Stromal cell of bone marrow (primary cell): ENCODE measurements around the gene PPEF1.

ENCODE experiments used
- DNase-seq: peaks from one replicate; pipeline ENCODE4 v3.0.0-alpha.2; 2012; ENCODE audit warnings: low read depth

Gene PPEF1, protein sequence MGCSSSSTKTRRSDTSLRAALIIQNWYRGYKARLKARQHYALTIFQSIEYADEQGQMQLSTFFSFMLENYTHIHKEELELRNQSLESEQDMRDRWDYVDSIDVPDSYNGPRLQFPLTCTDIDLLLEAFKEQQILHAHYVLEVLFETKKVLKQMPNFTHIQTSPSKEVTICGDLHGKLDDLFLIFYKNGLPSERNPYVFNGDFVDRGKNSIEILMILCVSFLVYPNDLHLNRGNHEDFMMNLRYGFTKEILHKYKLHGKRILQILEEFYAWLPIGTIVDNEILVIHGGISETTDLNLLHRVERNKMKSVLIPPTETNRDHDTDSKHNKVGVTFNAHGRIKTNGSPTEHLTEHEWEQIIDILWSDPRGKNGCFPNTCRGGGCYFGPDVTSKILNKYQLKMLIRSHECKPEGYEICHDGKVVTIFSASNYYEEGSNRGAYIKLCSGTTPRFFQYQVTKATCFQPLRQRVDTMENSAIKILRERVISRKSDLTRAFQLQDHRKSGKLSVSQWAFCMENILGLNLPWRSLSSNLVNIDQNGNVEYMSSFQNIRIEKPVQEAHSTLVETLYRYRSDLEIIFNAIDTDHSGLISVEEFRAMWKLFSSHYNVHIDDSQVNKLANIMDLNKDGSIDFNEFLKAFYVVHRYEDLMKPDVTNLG

DNA sequence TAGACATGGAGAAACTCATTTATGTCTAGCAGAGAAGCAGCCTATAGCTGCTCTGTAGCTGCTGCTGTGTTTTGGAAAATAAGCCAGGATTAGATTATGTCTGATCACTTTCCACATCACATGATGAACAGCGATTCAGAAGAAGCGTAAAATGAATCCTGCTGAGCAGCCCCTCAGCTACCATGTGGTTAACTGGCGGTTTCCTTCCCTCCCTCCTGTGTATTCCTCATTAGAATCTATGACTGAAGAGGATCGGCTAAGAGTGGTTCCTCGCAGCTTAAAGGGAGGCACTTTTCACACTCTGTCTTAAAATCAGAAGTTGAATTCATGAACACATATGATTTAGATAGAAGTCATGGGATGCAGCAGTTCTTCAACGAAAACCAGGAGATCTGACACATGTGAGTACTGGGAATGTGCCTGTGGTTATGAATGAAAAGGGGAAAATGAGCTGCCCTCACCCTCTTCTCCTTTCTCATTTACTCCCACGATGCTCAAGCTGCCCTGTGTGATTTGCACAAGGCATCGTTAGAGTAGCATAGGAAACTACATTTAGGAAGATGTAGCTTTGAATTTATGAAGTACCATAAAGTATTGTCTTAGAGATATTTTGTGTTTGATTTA is at the start of gene PPEF1:
TSS of gene PPEF1 (plus strand) at position 220 of the 624 bp plus-strand sequence. CDS start at position 356, 136 bp downstream.
- DNase-seq: no peak

DNA sequence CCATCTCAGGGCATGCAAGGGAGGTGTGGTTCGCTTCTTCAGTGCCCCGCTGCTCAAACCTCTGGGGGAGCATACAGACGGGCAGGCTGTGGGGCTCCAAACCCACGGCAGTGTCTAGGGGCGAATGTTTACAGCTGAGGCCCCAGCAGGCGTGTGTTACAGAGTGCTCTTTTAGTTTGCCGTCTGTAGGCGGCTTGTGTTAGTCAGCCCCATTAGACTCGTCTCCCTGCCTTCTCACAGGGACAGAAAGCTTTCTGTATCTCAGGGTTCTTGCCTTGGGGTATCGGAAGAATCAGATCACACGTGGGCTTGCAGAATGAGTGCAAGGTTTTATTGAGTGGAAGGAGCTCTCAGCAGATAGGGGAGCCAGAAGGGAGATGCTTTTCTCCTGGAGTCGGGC is 46.2 kb upstream of the PPEF1 start:
- no peak for DNase-seq

DNA sequence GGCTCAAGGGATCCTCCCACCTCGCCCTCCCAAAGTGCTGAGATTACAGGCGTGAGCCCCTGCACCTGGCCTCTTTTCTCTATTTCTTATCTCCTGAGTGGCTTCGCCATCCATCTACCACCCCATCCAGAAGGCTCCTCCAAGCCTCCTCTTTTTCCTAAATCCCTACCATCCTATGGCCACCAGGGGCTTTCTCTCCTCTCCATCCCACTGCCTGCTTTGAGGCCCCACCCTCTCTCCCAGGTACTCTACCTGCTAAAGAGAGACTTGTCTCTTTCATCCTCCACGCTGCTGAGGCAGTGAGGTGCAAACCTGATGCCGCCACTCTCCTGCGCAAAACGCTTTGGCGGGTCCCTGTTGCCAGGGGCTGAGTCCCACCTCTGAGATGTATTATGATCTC is 42.5 kb upstream of the PPEF1 start:
- DNase-seq: no peak

DNA sequence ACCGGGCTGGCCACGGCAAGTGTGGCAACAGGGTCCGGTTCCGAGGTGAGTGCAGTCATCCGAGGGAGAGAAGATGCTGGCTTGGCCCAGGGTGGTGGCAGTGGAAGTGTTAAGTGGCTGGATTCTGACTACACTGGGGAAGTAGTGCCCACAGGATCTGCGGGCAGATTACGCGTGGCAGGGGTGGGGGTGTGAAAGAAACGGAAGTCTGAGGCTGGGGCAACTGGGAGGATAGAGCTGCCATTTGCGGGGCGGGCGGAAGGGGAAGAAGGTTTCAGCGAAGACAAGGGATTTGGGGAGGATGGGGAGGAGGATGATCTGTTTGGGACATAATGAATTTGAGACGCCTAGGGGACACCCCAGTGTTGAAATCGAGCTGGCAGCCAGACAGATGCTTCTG is 40.8 kb upstream of the PPEF1 start:
- DNase-seq: no peak

DNA sequence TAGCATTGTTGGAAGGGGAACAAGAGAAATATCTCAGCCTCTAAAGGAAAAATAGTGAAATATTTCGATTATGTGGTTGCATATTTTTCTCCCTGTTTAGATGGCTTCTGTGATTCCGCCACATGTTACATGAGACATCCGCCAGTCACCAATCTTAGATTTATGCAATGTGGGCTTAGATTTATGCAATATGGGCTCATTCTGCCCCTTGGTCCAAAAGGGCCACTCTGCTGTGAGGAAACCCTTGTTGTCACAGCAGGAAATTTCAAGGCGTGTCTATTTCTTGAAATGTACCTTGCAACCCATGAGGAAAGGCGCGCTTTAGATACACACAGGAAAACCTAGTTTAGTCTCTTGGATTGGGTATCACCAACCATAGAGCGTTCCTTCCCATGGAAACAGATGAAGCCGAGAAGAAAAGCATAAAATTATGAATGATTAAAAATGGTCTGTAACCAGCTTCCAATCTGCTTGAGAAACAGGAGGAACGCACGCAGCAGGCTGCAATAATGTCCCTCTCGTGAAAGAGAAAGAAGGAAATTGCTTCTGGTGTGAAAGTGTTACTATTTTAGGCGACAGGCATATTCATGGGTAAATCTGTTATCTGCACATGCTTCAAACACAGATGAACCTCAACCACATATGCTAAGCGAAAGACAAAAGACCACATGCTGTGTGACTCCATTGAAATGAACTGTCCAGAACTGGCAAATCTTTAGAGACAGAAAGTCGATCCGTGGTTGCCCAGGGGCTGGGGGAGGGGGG is 39.2 kb upstream of the PPEF1 start:
- no peak for DNase-seq

DNA sequence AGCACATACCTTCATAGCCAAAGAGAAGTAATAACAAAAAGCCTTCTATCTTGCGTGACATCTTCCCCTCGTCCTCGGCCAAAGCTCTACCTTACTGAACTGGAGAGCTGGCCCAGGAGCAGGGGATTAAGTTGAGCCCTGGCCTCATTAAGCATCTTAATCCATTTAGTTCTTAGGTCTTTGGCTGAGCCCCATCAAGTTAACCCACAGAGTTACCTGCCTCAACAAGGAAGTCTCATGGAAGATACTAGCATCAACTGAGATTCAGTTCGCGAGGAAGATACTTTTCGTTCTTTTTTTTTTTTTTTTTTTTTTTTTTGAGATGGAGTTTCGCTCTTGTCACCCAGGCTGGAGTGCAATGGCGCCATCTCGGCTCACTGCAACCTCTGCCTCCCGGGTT is 35.4 kb upstream of the PPEF1 start, which contains the start of gene RS1:
TSS of gene RS1 (minus strand) at position 101 of the 400 bp plus-strand sequence. CDS start at position 61, 40 bp downstream.
- no peak for DNase-seq

DNA sequence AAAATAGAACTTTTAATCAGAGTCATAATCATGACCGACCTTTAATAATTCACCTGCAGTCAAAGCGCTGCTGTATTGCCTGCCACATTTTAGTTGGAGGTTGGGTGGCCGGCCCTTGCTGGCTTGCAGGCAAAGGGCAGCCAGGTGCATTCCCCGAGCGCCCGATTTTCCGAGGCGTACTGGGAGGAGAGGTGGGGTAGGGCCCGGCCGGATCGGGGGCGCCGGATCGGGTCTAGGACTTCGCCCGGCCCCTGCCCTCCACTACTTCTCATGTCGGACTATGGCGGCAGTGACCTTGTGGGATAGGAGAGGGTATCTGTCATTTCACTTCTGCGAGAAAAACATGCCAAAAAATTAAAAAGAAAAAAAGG is 33.0 kb upstream of the PPEF1 start:
- no peak for DNase-seq

DNA sequence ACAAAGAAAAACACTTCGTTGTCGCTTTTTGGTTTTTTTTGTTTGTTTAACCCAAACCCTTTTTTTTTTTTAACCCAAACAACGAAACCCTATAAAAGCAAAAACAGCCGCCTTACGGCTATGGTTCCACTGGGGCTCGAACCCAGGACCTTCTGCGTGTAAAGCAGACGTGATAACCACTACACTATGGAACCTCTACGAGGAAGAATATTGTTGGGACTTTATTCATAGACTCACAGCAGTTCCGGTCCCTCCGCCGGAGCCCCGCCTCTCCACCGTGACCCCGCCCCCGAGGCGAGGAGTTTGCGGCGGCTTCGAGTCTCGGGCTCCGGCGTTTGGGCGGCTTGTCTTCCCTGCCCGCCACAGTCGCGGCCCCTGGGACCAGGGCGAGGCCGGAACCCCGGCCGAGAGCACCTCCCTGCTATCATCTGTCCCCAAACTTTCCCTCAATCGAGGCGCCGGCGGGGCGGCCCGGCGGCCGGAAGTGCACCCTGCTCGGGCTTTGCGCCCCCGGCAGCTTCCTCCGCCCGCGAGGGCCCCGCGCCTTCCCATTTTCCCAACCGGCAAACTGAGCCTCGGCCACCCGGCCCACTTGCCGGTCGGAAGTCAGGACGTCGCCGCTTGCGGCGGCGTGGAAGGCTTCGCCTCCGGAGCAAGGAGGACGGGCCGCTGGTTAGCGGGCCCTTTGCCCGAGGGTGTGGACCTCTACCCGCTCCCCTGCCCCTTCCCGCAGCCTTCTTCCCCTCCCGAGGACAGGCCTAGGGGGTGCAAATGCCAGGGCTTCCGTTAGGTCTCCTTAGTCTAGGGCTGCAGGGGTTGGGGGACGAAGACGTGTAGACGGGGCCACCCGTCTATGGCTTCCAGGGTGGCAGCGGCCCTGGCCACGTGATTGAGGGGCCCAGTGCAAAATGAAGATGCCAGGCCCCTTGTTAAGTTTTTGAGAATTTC is 32.4 kb upstream of the PPEF1 start:
- peak; percentile 24 for DNase-seq

DNA sequence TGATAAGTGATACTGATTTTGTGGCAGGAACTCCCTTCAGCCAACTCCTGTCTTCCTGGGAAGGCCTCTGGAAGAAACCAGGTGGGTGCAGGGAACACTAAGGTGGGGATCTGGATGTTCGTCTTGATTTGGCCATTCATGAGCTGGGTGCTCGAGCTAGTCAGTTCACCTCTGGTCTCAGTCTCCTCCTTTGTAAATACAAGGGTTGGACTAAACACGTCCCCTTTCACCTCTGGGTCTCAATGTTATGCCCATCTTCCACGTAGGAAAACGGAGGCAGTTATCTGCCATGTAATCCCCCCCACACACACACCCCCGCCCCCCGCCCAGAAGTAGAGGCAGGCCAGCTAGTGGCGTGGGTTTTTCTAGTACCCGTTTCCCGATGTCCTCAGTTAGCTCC is 31.4 kb upstream of the PPEF1 start:
- no peak for DNase-seq

DNA sequence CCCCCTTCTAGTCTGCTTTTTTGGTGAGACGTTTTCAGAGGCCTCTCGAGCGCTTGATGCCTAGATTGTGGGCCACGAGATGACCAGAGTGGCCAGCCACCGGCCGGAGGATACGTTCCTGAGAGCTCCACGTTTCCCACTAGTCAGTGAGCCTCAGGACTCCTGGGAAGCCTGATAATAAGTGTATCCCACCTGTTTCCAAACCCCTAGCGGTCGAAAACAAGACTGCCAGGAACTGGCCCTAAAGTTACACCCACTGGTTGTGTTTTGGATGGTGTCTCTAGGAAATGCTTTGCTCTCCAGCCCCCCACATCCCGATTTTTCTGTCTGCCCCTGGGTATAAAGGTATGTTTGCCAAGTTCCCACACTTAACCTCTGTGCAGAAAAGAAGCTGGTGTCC is 31.0 kb upstream of the PPEF1 start:
- no peak for DNase-seq

DNA sequence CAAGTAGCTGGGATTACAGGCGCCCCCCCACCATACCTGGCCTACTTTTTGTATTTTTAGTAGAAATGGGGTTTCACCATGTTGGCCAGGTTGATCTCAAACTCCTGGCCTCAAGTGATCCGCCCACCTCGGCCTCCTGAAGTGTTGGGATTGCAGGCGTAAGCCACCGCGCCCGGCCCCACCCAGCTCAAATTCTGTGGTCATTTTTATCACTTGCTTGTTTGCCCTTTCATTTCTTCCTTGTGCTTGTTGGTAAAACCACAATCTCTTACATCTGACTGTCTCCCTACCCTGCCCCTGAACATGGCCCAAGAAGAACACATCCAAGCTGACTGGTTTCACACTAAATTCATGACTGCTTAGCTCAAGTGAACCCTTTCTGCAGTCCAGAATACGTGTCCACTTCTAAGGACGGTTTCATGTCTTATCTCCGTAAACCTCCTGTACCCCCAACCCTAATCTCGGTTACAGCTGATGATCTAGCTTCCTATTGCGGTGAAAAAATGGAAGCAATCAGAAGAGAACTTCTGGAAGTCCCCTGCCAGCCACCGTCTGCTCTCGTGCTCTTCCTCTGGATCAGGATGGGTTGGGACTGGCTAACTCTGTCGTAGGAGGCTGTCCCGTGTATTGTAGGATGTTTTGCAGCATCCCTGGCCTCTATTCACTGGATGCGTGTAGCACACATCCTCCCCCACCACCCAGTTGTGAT is 30.1 kb upstream of the PPEF1 start:
- DNase-seq: no peak

DNA sequence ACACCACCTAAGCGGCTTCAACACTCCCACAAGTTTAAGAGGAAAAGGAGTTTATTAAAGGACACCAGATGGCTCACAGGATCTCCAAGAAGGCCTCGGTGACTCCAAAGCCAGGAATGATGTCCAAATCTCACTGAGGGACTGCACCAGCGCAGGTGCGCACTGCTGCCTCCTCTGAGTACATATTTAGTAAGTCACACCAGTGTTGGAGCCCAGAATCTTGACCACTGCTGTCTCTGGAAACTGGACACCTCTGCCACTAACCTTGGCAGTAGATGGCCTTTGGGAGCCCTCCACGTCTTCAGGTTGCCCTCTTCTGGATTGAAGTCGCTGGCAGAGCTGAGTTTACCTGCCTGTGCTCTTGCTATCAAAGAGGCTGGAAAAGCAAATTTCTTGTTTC is 25.4 kb upstream of the PPEF1 start:
- no peak for DNase-seq

DNA sequence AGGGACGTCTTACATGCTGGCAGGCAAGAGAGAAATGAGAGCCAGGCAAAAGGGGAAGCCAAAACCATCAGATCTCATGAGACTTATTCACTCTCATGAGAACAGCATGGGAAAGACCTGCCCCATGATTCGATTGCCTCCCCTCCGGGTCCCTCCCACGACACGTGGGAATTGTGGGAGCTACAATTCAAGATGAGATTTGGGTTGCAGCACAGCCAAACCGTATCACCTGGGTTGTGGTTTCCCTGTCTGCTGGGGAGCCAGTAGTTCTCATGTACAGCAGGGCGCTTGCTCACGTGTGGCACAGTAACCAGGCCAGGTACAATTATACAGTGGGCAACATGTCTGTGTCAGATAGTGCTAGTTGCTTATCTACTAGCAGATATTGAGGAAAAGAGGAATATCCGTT is 24.5 kb upstream of the PPEF1 start:
- no peak for DNase-seq

DNA sequence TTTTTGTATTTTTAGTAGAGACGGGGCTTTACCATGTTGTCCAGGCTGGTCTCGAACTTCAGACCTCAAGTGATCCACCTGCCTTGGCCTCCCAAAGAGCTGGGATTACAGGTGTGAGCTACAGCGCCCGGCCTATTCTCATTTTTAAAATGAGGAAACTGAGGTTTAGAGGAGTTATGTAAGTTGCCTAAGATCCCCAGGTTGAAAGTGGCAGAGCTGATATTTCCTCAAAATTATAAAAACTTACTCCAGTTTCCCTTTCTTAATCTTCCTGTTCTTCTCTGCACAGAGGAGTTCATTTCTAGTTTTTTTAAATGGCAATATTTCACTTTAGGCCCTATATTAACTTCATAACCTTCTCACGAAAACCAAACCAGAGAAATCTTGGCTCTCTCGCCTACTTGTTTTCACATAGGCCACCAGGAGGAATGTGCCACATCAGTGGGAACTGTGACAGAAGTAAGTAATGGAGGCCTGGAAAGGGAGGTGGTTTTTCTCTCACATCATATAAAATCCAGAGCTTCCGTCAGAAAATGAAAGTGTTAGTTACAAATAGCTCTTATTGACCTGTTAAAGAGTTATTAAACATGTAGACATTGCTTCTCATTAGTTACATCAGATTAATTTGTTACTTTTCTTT is 19.5 kb upstream of the PPEF1 start:
- no peak for DNase-seq

DNA sequence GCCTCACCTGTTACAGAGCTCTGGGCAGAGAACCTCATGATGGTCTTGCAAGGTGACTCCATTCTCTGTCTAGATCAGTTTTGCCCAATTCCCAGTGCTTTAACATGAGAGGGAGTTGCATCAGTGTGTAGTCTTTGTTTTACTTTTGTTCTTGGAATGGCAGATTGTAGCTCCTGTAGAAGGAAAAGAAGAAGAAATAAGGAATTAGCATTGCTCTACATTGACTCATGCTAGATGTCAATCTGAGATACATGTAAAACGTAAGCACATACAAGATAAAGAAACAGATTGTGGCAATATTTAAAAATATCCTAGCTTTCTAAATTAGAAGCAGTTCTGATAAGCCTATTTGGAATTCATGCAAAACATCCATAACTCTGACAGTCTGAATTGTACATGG is 16.0 kb upstream of the PPEF1 start:
- DNase-seq: no peak

DNA sequence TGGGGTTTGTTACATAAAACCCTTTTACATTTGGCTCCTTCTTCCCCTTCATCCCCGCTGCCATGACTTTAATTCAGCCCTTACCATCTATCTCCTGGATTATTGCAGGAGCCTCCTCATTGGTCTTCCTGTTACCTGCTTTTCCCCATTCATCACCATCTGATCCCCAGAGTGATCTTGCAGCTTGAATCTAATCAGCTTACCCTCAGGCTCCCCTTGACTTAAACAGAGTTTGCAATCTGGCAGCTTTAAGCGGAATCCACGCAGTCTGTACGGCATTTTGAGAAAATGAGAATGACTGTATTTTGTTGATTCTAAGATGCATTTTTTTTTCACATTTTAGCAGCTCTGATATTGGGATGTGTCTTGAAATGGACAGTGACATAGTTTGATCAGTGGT is 14.9 kb upstream of the PPEF1 start:
- DNase-seq: no peak

DNA sequence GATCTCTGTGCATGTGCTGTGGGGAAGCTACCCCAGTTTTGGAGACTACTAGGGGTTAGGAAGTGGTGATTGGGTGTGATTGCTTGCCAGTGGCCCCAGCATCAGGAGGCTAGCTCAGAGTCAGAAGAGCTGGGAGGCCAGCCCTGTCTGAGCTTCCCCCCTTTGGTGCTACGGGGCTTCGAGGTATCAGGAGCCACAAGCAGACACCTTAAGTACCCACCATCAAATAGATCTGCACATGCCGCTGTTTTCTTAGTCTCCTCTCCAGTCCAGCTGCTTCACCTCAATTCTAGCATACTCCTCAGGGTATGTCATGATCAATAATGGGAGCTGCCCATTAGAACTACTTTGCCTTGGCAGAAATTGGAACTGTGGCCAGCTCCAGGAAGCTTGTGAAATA is 10.8 kb upstream of the PPEF1 start:
- DNase-seq: no peak

DNA sequence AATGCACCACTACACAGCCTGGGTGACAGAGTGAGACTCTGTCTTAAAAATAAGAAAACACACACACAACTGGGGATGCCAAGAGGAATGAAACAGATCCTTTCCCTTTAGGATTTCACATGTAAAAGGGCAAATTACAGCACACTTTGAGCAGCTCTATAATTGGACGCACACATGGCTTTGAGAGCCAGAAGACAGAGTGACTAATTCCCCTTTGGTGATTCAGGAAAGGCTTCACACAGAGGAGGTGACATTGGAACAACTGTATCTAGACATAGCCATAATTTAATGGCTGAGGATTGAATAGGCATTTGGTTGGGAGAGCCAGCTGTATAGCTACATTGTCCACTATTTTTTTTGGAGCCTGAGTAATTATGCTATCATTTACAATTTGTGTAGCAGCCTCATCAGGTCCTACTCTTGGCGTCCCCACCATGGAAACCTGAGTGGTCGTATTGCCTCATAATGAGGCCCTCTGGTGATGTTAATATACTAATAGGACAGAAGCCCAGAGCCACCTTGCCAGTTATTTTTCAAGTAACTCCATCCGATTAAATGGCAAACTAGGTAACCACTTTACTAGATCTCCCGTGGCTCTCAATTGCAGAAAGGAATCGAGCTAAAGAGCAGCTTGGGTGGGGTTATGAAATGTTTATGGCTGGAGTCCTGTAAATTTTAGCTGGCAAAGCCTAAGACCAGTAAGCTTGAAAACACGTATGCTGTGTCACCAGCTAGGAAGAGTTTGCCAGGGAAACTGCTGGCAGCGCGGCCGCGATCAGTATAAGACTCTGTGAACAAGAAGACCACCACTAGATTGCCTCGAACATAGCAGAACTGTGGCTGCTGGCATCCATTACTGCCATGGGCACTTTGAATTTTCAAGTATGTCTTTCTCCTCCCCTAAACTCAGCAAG is 8.5 kb upstream of the PPEF1 start:
- DNase-seq: no peak
